GM06990 (cell line): ENCODE results near the gene CCL19.
"Not testable (repeated sequence)": the region's sequence is repeated elsewhere in the genome, so short reads cannot be mapped to it uniquely, and the experiment has no call there.

Experiments used
- DNase-seq: peaks from one replicate; pipeline ENCODE4 v3.0.0-alpha.2; 2011; ENCODE audit not compliant: insufficient read length; ENCODE audit errors: extremely low read depth
- H3K27me3 ChIP-seq: replicated peaks from 2 replicates; pipeline ENCODE4 v1.6.0; 2011; ENCODE audit warnings: low read length; ENCODE audit not compliant: control insufficient read depth, insufficient read depth
- H3K36me3 ChIP-seq: 2 replicates; pipeline ENCODE4 v1.5.1; 2011; ENCODE audit warnings: low read length; ENCODE audit not compliant: control insufficient read depth, insufficient read depth
- H3K4me3 ChIP-seq: replicated peaks from 2 replicates; pipeline ENCODE4 v1.5.1; 2011; ENCODE audit warnings: low read depth, mild to moderate bottlenecking, control low read depth, low read length
- CTCF ChIP-seq: IDR thresholded peaks from 2 replicates; pipeline ENCODE4 v1.5.1; 2011; ENCODE audit warnings: low read length, control low read depth, mild to moderate bottlenecking, inconsistent platforms; ENCODE audit not compliant: insufficient read depth, poor library complexity, severe bottlenecking

The CCL19 gene

GRCh38 chr9:34690983-34691935 lies at the start of gene CCL19:
Gene CCL19 (minus strand): TSS chr9:34691276. CDS start chr9:34691139, 137 bp downstream.
- no peak for DNase-seq
- H3K4me3 ChIP-seq: no peak within 1 kb of the TSS
- no peak for TF ChIP-seq CTCF

GRCh38 chr9:34740176-34740575 lies 49.1 kb upstream of the CCL19 start:
- H3K4me3 ChIP-seq, H3K27me3 ChIP-seq, H3K36me3 ChIP-seq, DNase-seq: not testable (repeated sequence)

More at GRCh38 chr9:34690983-34691935, at the start of gene CCL19:
- no peaks in the 10 kb centered on the region for H3K36me3 ChIP-seq
- no peaks in the 10 kb centered on the region for H3K27me3 ChIP-seq

GRCh38 chr9:34737677-34738260 lies 46.7 kb upstream of the CCL19 start:
- H3K27me3 ChIP-seq: no peaks in the 10 kb centered on the region; the same call in 1 of the 2 replicates
- no peak for DNase-seq
- H3K36me3 ChIP-seq: no peaks in the 10 kb centered on the region
- H3K4me3 ChIP-seq: no peak overlapping the region
- TF ChIP-seq CTCF: no peak

GRCh38 chr9:34734720-34735119 lies 43.6 kb upstream of the CCL19 start:
- Histone ChIP-seq H3K27me3 (no peaks in the 10 kb centered on the region; the same call in 1 of the 2 replicates), H3K36me3 (no peaks in the 10 kb centered on the region), H3K4me3 (no peak overlapping the region)
- TF ChIP-seq CTCF: no peak
- no peak for DNase-seq

- Histone ChIP-seq H3K4me3 (no peak overlapping the region), H3K27me3 (no peaks in the 10 kb centered on the region; the same call in 1 of the 2 replicates), H3K36me3 (no peaks in the 10 kb centered on the region)
- no peak for TF ChIP-seq CTCF
- DNase-seq: no peak
Observed at GRCh38 chr9:34732886-34733285, 41.8 kb upstream of the CCL19 start.

GRCh38 chr9:34732478-34732877 lies 41.4 kb upstream of the CCL19 start:
- Histone ChIP-seq H3K4me3 (no peak overlapping the region), H3K36me3 (no peaks in the 10 kb centered on the region), H3K27me3 (no peaks in the 10 kb centered on the region; the same call in 1 of the 2 replicates)
- DNase-seq: no peak
- TF ChIP-seq CTCF: no peak
